B cell (primary cell): ENCODE measurements around the gene OXNAD1.

ENCODE experiments used
- EZH2 ChIP-seq: IDR thresholded peaks from 2 replicates; pipeline ENCODE4 v1.6.1; 2012; ENCODE audit warnings: borderline replicate concordance, low read depth, mild to moderate bottlenecking, moderate library complexity, low read length; ENCODE audit not compliant: insufficient read depth, poor library complexity, severe bottlenecking
- TF ChIP-seq, protein P1 (sequence below): fragments of 200-600 bp; IDR thresholded peaks from one replicate; pipeline ENCODE4 v1.8.0; 2022; ENCODE audit warnings: antibody characterized with exemption, mild to moderate bottlenecking

DNA sequence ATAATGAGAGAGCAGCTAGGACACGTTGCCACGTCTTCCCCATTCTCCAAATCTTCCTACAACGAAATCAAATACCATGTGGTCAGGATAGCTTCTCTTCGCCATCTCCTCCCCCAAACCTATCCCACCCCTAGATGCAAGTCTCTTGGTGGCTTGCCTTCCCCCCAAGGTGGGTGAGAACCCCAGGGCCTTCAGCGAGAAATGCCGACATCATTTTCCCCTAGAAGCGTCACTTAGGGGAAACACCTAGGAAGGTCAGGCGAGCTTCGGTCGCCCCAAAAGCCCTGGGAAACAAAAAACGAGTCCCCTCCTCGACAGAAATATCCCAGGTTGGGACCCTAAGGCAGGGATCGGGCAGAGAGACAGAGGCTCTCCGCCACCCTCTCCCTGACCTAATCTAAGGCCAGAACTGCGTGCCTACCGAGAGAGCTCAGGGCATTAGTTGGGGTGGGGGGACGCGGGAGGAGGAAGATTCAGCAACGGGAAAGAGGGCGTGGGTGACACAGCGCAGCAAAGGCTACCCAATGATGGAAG lies 771 bp upstream of the OXNAD1 start:
- TF ChIP-seq, protein P1, sequence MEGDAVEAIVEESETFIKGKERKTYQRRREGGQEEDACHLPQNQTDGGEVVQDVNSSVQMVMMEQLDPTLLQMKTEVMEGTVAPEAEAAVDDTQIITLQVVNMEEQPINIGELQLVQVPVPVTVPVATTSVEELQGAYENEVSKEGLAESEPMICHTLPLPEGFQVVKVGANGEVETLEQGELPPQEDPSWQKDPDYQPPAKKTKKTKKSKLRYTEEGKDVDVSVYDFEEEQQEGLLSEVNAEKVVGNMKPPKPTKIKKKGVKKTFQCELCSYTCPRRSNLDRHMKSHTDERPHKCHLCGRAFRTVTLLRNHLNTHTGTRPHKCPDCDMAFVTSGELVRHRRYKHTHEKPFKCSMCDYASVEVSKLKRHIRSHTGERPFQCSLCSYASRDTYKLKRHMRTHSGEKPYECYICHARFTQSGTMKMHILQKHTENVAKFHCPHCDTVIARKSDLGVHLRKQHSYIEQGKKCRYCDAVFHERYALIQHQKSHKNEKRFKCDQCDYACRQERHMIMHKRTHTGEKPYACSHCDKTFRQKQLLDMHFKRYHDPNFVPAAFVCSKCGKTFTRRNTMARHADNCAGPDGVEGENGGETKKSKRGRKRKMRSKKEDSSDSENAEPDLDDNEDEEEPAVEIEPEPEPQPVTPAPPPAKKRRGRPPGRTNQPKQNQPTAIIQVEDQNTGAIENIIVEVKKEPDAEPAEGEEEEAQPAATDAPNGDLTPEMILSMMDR: no peak
- no peak for TF ChIP-seq EZH2
